Thymus (tissue), 11 donors: Measurements from ENCODE around the gene MAN1C1. TPM values are rescaled to one million over a fixed set of nuclear protein-coding genes. Genes with fewer than 3 reads are reported as not detected.

ENCODE experiments used
- DNase-seq, 9 donors: peaks; one replicate each; pipeline ENCODE4 v3.0.0-alpha.2; 2013; ENCODE audit warnings: low spot score in 9 of 9, low read depth in 6 of 9, missing footprints in 1 of 9
- H3K27ac ChIP-seq, 2 donors: one replicate each; pipeline ENCODE4 v1.5.1; 2013; ENCODE audit warnings: control low read depth in 1 of 2, low read depth in 1 of 2, low read length in 1 of 2, mild to moderate bottlenecking in 1 of 2, moderate library complexity in 1 of 2
- H3K27me3 ChIP-seq, 2 donors: one replicate each; pipeline ENCODE4 v1.5.1; 2013; ENCODE audit warnings: low read length in 1 of 2; ENCODE audit not compliant: control insufficient read depth in 2 of 2, insufficient read depth in 1 of 2
- H3K36me3 ChIP-seq, 2 donors: one replicate each; pipeline ENCODE4 v1.5.1; 2013; ENCODE audit warnings: low read length in 1 of 2, mild to moderate bottlenecking in 1 of 2, moderate library complexity in 1 of 2; ENCODE audit not compliant: control insufficient read depth in 2 of 2, insufficient read depth in 2 of 2
- H3K4me1 ChIP-seq, 2 donors: one replicate each; pipeline ENCODE4 v1.5.1; 2013; ENCODE audit warnings: low read length in 2 of 2; ENCODE audit not compliant: control insufficient read depth in 2 of 2, insufficient read depth in 2 of 2
- H3K4me3 ChIP-seq, 2 donors: one replicate each; pipeline ENCODE4 v1.5.1; 2013; ENCODE audit warnings: low read length in 2 of 2, control low read depth in 1 of 2, mild to moderate bottlenecking in 1 of 2
- H3K9me3 ChIP-seq, 2 donors: one replicate each; pipeline ENCODE4 v1.5.1; 2013; ENCODE audit warnings: low read length in 1 of 2, mild to moderate bottlenecking in 1 of 2; ENCODE audit not compliant: control insufficient read depth in 2 of 2, insufficient read depth in 1 of 2
- WGBS: extraction: QIAGEN DNeasy Blood & Tissue Kit; methylation state at CpG from one replicate; pipeline ENCODE4 v1.1.7; 2013; 5-methylcytosine and 5-hydroxymethylcytosine counted together
- polyA plus RNA-seq: library from polyadenylated mRNA; stranded (reverse); fragments of 200-250 nt; gene quantifications from one replicate; pipeline ENCODE4 v1.2.3, GENCODE V29; 2013
- total RNA-seq: library from RNA; stranded (reverse); fragments of 120-200 nt; gene quantifications from one replicate; pipeline ENCODE4 v1.2.4, GENCODE V29; 2013
- donor health status: healthy.

Gene MAN1C1
- total and polyA plus RNA-seq, 2 donors: 9.7 to 18.4 TPM

DNA sequence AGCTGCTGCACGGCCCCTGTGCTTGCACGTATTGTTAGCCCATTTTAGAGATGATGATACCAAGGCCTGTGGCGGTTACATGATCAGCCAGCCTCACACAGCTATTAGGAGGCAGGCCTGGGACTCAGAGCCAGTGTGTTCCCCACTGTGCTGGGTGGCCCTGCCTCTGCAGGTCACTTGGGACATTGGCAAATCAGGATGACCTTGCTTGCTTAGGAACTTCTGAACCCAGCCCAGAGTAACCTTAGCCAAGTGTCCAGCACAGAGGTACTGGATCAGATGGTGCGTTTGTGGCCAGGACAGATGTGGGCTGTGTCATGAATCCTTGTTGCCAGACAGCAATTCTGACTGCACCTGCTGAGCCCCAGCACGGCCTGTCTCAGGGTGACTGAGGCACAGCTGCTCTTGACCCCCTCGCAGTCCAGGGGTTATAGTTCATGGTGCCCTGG lies 45.0 kb upstream of the MAN1C1 start:
- Histone ChIP-seq H3K4me3 (no peak overlapping the region), H3K9me3 (peaks cover 0 to 3% of the 10 kb centered on the region in 2 donors), H3K27me3 (peaks cover 0 to 9% of the 10 kb centered on the region in 2 donors), H3K27ac (no peak overlapping the region), H3K36me3 (no peaks in the 10 kb centered on the region), H3K4me1 (peaks cover 2 to 20% of the 10 kb centered on the region in 2 donors)
- 93% methylated on average over 6 of the region's 6 CpGs for WGBS
- DNase-seq: no peak

DNA sequence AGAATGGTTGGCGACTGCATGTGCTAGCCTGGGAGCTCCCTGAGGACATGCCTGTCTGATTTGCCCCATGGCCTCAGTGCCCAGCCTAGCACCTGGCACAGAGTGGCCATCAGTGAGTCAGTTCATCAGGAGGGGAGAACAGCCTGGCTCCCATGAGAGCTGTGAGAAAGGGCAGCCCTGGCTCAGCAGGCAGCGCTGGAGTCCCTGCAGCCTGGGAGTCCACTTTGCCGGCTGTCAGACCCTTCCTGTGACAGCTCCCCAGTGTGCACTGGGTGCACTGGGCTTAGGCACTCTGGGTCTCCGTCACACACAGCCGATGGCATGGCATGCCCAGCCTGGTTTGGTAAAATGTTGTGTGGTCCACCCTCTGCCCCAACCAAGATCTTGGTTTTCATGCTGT lies 44.5 kb upstream of the MAN1C1 start:
- Histone ChIP-seq H3K4me3 (no peak overlapping the region), H3K4me1 (peaks cover 0 to 14% of the 10 kb centered on the region in 2 donors), H3K9me3 (peaks cover 0 to 3% of the 10 kb centered on the region in 2 donors), H3K36me3 (no peaks in the 10 kb centered on the region), H3K27me3 (peaks cover 0 to 7% of the 10 kb centered on the region in 2 donors), H3K27ac (no peak overlapping the region)
- 98% methylated on average over 5 of the region's 5 CpGs for WGBS
- no peak for DNase-seq

DNA sequence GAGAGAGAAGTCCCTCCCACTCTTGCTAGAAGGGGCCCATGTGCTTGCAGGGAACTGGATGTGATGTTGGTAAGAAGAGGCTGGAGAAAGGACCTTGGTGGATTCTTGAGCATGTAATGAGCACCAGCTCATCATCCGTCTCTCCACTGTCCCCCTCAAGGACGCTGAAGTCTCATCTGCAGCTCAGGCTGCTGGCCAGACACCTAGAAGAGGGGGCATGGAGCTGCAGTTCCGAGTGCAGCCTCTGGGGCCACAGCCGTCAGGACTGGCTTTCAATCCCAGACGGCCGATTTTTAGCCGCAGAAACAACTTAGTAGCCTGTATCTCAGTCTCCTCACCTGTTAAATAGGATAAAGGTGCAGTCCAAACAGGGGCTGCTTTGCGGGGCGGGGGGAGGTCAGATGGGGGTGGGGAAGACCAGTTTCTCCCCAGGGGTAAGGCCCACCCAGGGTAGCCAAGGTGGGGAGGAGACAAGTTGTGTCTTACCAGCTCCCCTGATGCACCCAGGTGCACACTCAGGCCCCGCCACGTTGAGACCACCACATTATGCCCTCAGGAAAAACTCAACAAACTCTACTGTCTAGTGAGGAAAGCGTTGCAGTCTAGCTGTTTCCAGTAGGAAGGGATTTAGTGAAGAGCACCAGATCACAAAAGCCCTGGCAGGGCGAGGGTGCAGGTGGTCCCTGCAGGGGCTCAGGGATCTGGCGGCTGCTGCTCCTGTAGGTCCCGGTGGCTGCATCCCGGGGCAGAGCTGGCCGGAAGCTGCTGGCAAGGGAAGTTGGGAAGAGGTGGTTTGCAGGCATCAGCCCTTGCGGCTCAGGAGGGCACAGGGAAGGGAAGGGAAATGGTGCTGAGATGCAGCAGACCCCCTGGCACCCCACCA lies 43.6 kb upstream of the MAN1C1 start:
- whole genome bisulfite sequencing: 54% methylated on average over 18 of the region's 18 CpGs
- peaks cover 0 to 8% of the 10 kb centered on the region in 2 donors for H3K4me1 ChIP-seq
- peaks cover 0 to 6% of the 10 kb centered on the region in 2 donors for H3K9me3 ChIP-seq
- no peak overlapping the region for H3K27ac ChIP-seq
- H3K4me3 ChIP-seq: no peak overlapping the region
- DNase-seq: peak in 1 of 9 donors; percentile 51
- peaks cover 0 to 7% of the 10 kb centered on the region in 2 donors for H3K27me3 ChIP-seq
- no peaks in the 10 kb centered on the region for H3K36me3 ChIP-seq

DNA sequence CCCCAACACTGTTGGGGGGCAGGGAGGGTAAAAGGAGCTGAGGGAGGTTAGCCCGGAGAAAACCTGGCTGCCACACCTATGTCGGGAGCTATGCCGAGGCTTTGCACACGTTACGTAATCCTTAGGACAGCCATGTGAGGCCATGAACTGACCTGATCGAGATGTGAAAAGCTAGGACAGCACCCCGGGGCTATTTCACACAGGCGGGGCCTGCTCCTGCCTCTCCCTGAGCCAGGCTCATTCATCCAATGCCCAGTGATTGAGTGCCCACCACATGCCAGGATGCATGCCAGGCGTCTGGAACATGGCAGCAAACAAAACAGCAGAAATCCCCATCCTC lies 43.0 kb upstream of the MAN1C1 start:
- Histone ChIP-seq H3K27ac (no peak overlapping the region), H3K36me3 (no peaks in the 10 kb centered on the region), H3K9me3 (peaks cover 0 to 6% of the 10 kb centered on the region in 2 donors), H3K4me1 (peaks cover 0 to 3% of the 10 kb centered on the region in 2 donors), H3K4me3 (no peak overlapping the region), H3K27me3 (peaks cover 0 to 7% of the 10 kb centered on the region in 2 donors)
- DNase-seq: no peak
- 87% methylated on average over 9 of the region's 9 CpGs for WGBS

DNA sequence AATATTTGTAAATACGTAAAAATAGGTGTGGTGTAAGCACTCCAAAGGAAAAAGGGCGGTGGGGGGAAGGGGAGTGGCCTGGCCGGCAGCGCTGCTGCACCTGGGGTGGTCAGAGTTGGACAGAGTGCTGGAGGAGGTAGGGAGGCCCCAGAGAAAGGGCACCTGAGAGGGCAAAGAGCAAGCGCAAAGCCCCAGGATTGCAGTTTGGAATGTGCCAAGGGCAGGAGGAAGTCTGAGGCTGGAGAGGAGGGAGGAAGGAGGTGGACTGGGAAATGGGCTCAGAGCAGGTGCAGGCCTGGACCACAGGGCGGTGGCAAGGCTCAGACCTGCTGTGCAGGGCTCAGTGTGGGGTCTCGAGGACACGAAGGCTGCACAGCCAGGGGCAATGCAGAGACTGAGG lies 42.6 kb upstream of the MAN1C1 start:
- 95% methylated on average over 8 of the region's 8 CpGs for WGBS
- DNase-seq: no peak
- H3K27ac ChIP-seq: no peak overlapping the region
- peaks cover 0 to 6% of the 10 kb centered on the region in 2 donors for H3K9me3 ChIP-seq
- H3K27me3 ChIP-seq: peaks cover 0 to 7% of the 10 kb centered on the region in 2 donors
- H3K4me1 ChIP-seq: no peaks in the 10 kb centered on the region
- no peaks in the 10 kb centered on the region for H3K36me3 ChIP-seq
- no peak overlapping the region for H3K4me3 ChIP-seq

DNA sequence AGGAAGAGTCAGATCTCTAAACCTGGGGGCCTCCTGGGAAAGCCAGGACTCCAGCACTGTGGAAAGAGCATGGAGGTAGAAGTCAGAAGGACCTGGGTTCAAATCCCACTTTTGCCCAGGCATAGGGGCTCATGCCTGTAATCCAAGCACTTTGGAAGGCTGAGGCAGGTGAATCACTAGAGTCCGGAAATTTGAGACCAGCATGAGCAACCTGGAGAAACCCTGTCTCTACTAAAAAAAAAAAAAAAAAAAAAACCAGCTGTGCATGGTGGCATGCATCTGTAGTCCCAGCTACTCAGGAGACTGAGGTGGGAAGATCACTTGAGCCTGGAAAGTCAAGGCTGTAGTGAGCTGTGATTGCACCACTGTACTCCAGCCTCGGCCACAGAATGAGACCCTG lies 41.4 kb upstream of the MAN1C1 start:
- 93% methylated on average over 2 of the region's 2 CpGs for WGBS
- Histone ChIP-seq H3K4me1 (no peaks in the 10 kb centered on the region), H3K9me3 (peaks cover 0 to 6% of the 10 kb centered on the region in 2 donors), H3K27me3 (peaks cover 0 to 7% of the 10 kb centered on the region in 2 donors), H3K27ac (no peak overlapping the region), H3K4me3 (no peak overlapping the region), H3K36me3 (no peaks in the 10 kb centered on the region)
- no peak for DNase-seq

DNA sequence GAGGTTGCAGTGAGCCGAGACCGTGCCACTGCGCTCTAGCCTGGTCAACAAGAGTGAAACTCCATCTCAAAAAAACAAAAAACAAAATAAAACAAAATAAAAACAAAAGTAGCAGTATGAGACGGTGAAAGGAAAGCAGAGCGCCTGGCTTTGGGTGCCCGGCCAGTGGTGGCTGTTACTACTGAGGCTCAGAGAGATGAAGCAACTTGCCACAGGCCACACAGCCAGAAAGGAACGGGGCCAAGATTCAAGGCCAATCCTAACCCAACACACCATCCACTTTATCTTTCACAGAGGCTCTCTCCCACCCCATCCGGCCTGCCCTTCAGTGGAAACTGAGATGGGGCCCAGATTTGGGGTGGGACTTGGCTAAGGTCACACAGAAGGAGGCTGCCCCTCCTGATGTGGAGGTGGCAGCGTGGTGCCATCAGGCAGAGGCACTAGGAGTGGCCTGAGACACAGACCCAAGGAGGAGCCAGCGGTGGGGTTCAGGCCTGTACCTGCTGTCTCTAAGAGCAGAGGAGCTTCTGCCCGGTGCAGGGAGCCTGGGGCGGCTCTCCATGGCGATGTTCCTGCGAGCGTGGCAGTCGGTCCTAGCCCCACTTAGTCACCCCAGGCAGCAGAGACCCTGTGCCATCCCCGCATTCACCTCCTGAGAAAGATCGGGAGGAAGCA lies 40.0 kb upstream of the MAN1C1 start:
- 95% methylated on average over 18 of the region's 18 CpGs for WGBS
- no peak overlapping the region for H3K27ac ChIP-seq

DNA sequence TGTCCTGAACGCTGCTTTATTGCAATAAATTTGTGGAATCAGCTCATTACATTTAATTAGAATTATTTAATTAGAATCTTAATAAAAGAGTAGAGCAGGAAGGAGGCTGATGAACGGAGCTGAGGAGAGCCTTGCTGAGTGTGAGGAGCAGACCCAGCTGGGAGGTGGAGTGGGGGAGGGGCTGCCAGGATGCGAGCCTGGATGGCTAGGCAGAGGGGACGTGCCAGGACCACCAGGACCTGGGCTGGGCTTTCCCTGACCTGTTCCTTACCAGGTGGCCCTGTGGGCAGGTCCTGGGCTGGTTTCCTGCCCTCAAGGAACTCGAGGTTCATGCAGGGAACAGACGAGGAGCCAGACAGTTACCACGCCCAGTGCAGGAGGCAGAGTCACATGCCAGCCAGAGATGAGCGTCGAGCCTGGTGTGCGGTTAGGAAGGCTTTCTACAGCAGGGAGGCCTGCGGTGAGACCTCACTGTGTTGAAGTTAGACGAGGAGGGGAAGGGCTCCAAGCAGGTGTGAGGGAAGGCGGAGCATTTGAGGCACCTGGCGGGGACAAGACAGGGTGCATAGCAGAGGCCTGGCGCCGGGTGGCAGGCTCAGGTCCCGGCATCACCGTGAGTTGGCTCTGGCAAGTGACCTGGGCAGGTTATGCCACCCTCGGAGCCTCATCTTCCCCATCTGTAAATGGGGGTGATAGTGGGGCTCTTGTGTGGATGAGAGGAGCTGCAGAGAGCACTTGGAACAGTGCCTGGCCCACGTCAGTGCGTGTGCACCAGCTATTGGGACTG lies 39.3 kb upstream of the MAN1C1 start:
- 90% methylated on average over 21 of the region's 21 CpGs for WGBS
- no peak overlapping the region for H3K27ac ChIP-seq
- H3K4me3 ChIP-seq: no peak overlapping the region
- no peaks in the 10 kb centered on the region for H3K4me1 ChIP-seq
- peak in 1 of 9 donors; percentile 48 for DNase-seq
- no peaks in the 10 kb centered on the region for H3K36me3 ChIP-seq
- H3K9me3 ChIP-seq: peaks cover 0 to 6% of the 10 kb centered on the region in 2 donors
- peaks cover 0 to 5% of the 10 kb centered on the region in 2 donors for H3K27me3 ChIP-seq

More for the DNA sequence above, 40.0 kb upstream of the MAN1C1 start:
- no peaks in the 10 kb centered on the region for H3K36me3 ChIP-seq
- H3K4me3 ChIP-seq: no peak overlapping the region
- DNase-seq: no peak
- H3K9me3 ChIP-seq: peaks cover 0 to 6% of the 10 kb centered on the region in 2 donors
- H3K27me3 ChIP-seq: peaks cover 0 to 7% of the 10 kb centered on the region in 2 donors
- no peaks in the 10 kb centered on the region for H3K4me1 ChIP-seq
